Stimulated activated CD4-positive, alpha-beta T cell treated with anti-CD3 and anti-CD28 coated beads, TNF-alpha, amount 100 ng/mL, for 4 hours (primary cell): ENCODE results near the gene PLCB4.

Experiments
- DNase-seq, 3 experiments: peaks; one replicate each; pipeline ENCODE4 v3.0.0-alpha.2; 2020; ENCODE audit warnings: low read depth in 3 of 3

Gene PLCB4

GRCh38 chr20:9061434-9061833 lies 7.5 kb upstream of the PLCB4 start:
- no peak for DNase-seq

GRCh38 chr20:9062066-9062465 lies 6.8 kb upstream of the PLCB4 start:
- no peak for DNase-seq

DNA sequence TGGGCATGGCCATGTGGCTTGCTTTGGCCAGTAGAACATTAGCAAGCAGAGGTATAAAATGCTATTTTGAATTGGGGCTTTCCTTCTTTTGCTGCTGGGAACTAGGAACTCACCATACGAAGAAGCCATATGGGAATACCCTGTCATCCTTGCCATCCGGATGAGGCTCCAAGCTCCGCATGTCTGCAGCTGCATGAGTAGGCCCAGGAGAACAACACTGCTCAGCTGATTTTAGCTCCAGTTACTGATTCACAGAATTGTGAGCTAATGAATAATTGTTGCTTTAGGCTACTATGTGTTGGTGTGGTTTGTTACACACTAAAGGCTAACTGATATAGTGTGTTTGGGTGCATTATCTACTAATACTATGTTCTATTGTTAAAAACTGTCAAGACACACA lies 2.7 kb upstream of the PLCB4 start:
- no peak for DNase-seq

DNA sequence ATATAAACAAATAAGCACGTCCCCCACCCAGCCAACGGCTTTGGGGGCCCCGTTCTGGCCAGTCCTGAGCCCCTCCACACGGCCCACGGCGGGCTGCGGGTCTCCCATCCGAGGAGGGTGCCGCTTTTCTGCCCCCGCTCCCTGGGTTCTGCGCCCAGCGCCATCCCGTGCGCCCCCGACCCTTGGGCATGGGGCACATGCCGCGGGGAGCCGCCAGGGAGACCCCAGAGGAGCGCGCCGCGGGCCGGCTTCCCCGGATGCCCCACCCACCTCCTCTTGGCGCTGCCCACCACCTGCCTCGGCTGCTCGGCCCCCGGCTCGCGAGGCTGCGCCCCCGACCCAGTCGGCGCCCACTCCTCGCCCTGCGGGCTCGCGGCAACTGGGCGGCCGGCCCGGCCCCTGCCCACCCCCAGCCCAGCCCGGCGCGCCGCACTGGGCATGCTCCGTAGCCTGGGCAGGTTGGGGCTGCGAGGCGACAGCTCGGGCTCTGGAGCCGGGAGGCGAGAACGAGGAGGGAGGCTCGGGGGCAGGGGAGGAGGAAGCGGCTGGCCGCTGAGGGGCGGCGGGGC lies 570 bp upstream of the PLCB4 start:
- DNase-seq: no peak

DNA sequence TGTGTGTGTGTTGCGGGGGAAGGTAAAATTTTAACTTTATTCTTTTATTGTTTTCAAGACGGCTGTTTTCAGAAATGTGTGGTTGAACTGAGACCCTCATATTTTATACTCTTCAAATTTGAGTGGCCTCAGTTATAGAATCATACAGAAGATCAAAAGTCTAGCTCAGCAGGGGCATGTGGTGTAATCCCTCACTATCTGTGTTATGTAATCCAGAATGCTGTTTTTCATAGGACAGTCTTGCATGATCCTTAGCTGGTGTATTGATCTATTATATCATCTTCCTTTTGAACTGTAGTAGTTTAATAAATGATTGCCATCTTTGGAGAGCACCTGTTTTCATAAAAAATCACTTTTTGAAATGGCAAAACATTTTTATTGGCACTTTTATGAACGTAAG lies 1.4 kb downstream of the PLCB4 start:
- no peak for DNase-seq

DNA sequence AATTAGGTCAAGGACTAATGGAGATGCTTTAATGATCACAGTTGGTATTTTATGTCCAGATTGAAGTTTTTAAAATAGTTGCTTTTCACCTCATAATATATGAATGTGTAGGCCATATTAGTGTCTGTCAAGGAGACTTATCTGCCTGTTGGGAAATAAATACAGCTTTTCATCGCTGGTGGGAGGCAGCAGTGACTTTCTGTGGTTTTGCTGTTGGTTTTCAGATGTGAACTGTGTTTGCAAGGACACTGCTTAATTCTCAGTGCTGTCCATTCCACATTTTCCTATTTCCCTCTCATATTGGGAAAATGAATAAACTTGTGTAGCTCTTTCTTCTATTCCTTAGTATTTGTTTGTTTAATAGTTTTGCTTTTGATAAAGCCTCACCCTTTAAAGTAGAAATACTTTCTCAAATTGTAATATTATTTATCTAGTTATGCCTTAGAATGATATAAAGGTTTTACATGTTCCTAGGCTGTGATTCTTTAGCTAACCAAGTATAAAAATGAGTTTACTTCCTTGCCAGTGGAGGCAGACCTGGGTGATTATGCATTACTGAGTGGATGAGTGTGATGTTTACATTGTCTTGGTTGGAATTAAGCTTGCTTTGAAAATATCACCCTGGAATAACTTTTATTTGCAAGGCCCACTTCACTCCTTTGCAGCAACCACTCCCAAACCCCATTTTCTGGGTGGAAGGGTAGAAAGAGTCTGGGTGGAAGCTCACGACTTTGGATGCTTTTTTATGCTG lies 3.3 kb downstream of the PLCB4 start:
- DNase-seq: no peak

DNA sequence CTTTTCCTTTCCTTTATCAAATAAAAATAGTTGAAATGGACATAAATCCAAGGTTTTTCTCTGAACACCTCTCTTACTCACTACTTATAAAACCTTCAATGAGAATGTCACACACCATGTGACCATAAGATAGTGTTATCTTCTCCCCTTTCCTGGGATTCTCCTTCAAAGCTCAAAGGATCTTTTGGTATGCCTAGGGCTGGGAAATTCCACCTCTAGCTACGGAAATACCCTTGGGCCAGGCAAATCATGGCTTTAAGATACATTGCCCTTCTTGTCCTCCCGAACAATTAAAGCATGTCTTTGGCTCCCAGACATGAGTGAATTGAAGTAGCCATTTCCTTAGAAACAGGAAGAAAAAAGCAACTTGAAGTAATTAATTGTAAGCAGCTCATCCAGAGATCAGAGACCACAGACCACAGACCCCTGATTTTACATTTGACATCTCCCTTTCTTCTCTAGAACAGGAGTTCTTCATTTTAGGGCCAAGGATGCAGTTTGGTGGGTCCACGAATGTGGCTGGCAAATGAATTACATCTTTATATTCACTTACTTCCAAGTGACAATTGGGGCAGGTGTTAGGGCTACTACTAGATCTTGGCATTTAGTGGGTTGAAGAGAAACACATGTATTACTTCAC lies 4.1 kb downstream of the PLCB4 start:
- DNase-seq: no peak

GRCh38 chr20:9075264-9076095 lies 6.6 kb downstream of the PLCB4 start:
- DNase-seq: no peak

- DNase-seq: no peak
These were observed 7.6 kb downstream of the PLCB4 start for GRCh38 chr20:9076440-9076839.

GRCh38 chr20:9078826-9079731 lies 10.2 kb downstream of the PLCB4 start:
- DNase-seq: no peak

GRCh38 chr20:9081423-9081966 lies 12.6 kb downstream of the PLCB4 start:
- DNase-seq: no peak

- DNase-seq: no peak
These were observed 13.9 kb downstream of the PLCB4 start for GRCh38 chr20:9082741-9083140.

GRCh38 chr20:9087531-9088217 lies 18.8 kb downstream of the PLCB4 start:
- DNase-seq: no peak

DNA sequence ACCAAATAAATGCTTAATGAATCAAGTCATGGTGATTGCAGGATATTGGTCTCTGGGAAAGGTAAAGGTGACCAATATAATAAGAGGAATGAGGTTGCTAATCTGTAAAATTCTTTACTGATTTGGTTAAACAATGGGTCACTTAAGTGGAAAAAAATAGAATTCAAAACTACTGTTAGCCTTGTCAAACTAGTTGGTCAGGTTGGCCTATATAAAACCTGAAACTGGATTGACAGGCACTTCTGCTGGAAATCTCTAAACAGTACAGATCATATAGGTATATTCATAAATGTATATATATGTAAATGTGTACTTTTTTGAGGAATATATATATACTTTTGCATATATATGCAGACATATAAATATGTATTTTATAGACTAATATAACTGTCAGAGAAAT lies 19.7 kb downstream of the PLCB4 start:
- no peak for DNase-seq

DNA sequence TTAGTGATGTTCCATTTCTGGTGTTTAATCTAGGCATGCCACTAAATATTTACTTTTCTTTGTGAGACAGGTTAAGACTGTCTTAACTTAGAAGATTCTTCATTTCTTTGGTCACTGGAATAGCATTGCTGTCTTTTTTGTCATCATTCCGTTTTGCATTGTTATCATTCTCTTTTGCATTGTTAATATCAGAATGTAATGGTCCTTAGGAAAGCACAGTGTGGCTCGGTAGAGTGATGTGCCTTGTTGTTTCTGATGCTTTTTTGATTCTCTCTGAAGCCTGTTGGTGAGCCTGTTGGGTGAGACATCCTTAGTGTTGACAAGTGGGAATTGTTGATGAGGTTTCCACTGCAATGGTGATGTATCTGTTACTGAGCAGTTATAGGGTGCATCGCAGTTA lies 23.2 kb downstream of the PLCB4 start:
- DNase-seq: no peak

DNA sequence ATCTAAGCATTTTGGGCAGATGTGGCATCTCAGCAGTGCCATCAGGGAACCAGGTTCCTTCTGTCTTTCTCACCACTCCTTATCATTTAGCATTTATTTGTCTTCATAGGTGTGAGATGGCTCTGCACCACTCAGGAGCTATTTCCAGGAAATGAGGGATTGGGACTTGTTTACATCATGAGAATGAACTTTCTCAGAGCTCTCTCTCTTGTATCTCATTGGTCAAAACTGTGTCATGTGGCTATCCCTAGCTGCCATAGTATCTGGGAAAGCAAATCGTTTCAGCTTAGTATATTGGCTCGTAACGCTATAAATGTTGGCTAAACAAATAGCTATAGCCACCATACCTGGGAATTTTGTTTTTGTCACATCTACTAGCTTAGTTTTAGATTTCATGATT lies 23.8 kb downstream of the PLCB4 start:
- DNase-seq: no peak

GRCh38 chr20:9093218-9093957 lies 24.5 kb downstream of the PLCB4 start:
- DNase-seq: no peak

GRCh38 chr20:9099372-9099771 lies 30.5 kb downstream of the PLCB4 start:
- no peak for DNase-seq

- no peak for DNase-seq
These were observed 31.8 kb downstream of the PLCB4 start for GRCh38 chr20:9100691-9101090.

DNA sequence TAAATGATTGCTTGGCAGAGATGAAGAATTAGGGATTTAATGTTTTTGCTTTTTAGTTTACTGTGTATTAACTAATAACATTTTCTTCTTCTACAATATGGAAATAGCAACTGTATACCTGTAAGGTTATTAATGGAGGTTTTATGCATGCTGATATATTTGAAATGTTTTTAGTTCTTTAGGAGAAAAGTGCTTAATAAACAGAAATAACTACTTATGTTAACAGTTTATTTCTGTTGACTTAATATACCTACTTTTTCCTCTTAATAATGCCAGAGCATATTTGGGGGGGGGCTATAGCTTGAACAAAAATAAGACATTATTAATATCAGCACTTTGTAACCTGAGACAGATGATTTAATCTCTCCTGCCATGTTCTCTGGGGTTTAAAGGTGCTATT lies 33.6 kb downstream of the PLCB4 start:
- DNase-seq: no peak
